Muscle layer of colon (tissue), 2 donors: ENCODE data around the gene RNF167.

Source experiments
- H3K27ac ChIP-seq: one replicate; pipeline ENCODE4 v1.7.0; 2013; ENCODE audit warnings: low read depth, mild to moderate bottlenecking, low read length, moderate library complexity
- H3K27me3 ChIP-seq, 2 donors: one replicate each; pipeline ENCODE4 v1.7.0; 2013; ENCODE audit warnings: low read length in 2 of 2, mild to moderate bottlenecking in 2 of 2; ENCODE audit not compliant: insufficient read depth in 2 of 2, control insufficient read depth in 1 of 2
- H3K36me3 ChIP-seq: one replicate; pipeline ENCODE4 v1.7.0; 2013; ENCODE audit warnings: mild to moderate bottlenecking, low read length; ENCODE audit not compliant: insufficient read depth
- H3K4me1 ChIP-seq: one replicate; pipeline ENCODE4 v1.7.0; 2013; ENCODE audit warnings: mild to moderate bottlenecking, low read length; ENCODE audit not compliant: insufficient read depth
- H3K4me3 ChIP-seq, 2 donors: one replicate each; pipeline ENCODE4 v1.7.0; 2013; ENCODE audit warnings: low read length in 2 of 2, low read depth in 1 of 2, mild to moderate bottlenecking in 1 of 2, moderate library complexity in 1 of 2
- H3K9ac ChIP-seq: one replicate; pipeline ENCODE4 v1.7.0; 2013; ENCODE audit warnings: low read length
- H3K9me3 ChIP-seq: one replicate; pipeline ENCODE4 v1.7.0; 2013; ENCODE audit warnings: mild to moderate bottlenecking, low read length
- donor health status: abdominal sarcoma.
- donor health status: Adenocarcinoma of cecum.

The RNF167 gene

GRCh38 chr17:4974115-4974670 is 34.1 kb downstream of the RNF167 start:
- Histone ChIP-seq H3K4me3 (no peak overlapping the region), H3K36me3 (peaks cover 86% of the 10 kb centered on the region), H3K9me3 (no peaks in the 10 kb centered on the region), H3K4me1 (peaks cover 8% of the 10 kb centered on the region), H3K27ac (no peak overlapping the region), H3K27me3 (no peaks in the 10 kb centered on the region), H3K9ac (no peak overlapping the region)

- Histone ChIP-seq H3K4me1 (peaks cover 9% of the 10 kb centered on the region), H3K9ac (no peak overlapping the region), H3K27ac (no peak overlapping the region), H3K36me3 (peaks cover 68% of the 10 kb centered on the region), H3K27me3 (no peaks in the 10 kb centered on the region), H3K4me3 (no peak overlapping the region), H3K9me3 (no peaks in the 10 kb centered on the region)
These were observed 38.7 kb downstream of the RNF167 start for GRCh38 chr17:4978726-4979125.

- H3K4me1 ChIP-seq: peaks cover 9% of the 10 kb centered on the region
- peaks cover 48% of the 10 kb centered on the region for H3K36me3 ChIP-seq
- H3K4me3 ChIP-seq: no peak overlapping the region
- H3K27ac ChIP-seq: no peak overlapping the region
- H3K9ac ChIP-seq: no peak overlapping the region
- no peaks in the 10 kb centered on the region for H3K9me3 ChIP-seq
- no peaks in the 10 kb centered on the region for H3K27me3 ChIP-seq
These were observed 40.7 kb downstream of the RNF167 start for GRCh38 chr17:4980644-4981216.

- Histone ChIP-seq H3K9ac (no peak overlapping the region), H3K9me3 (no peaks in the 10 kb centered on the region), H3K27ac (no peak overlapping the region), H3K27me3 (no peaks in the 10 kb centered on the region), H3K4me1 (peaks cover 18% of the 10 kb centered on the region), H3K36me3 (peaks cover 39% of the 10 kb centered on the region), H3K4me3 (no peak overlapping the region)
These were observed 42.2 kb downstream of the RNF167 start for GRCh38 chr17:4982305-4982704.

- H3K27ac ChIP-seq: peak overlapping the region; percentile 73
- peak overlapping the region; percentile 89 to 93 for H3K4me3 ChIP-seq
- H3K36me3 ChIP-seq: peaks cover 13% of the 10 kb centered on the region
- peaks cover 21% of the 10 kb centered on the region for H3K4me1 ChIP-seq
- no peaks in the 10 kb centered on the region for H3K27me3 ChIP-seq
- peak overlapping the region; percentile 98 for H3K9ac ChIP-seq
- H3K9me3 ChIP-seq: no peaks in the 10 kb centered on the region
These were observed 46.3 kb downstream of the RNF167 start for GRCh38 chr17:4986403-4986802.

- Histone ChIP-seq H3K36me3 (peaks cover 8% of the 10 kb centered on the region), H3K27me3 (no peaks in the 10 kb centered on the region), H3K4me1 (peaks cover 21% of the 10 kb centered on the region), H3K27ac (peak within 1 kb of the TSS; percentile 73), H3K9me3 (no peaks in the 10 kb centered on the region), H3K9ac (peak within 1 kb of the TSS; percentile 98), H3K4me3 (peak within 1 kb of the TSS; percentile 89 to 93)
These were observed 47.1 kb downstream of the RNF167 start, which contains the start of gene CAMTA2 for GRCh38 chr17:4986951-4987766. Gene CAMTA2, minus strand, starts transcription at chr17:4987675. Its CDS starts 1,453 bp downstream, at chr17:4986222.

GRCh38 chr17:4987767-4988567 is 47.9 kb downstream of the RNF167 start:
- peaks cover 21% of the 10 kb centered on the region for H3K4me1 ChIP-seq
- H3K9ac ChIP-seq: peak overlapping the region; percentile 98
- peak overlapping the region; percentile 89 to 93 for H3K4me3 ChIP-seq
- peak overlapping the region; percentile 73 for H3K27ac ChIP-seq
- H3K27me3 ChIP-seq: no peaks in the 10 kb centered on the region
- no peaks in the 10 kb centered on the region for H3K36me3 ChIP-seq
- H3K9me3 ChIP-seq: no peaks in the 10 kb centered on the region

GRCh38 chr17:4994081-4994595 is 54.1 kb downstream of the RNF167 start:
- no peak overlapping the region for H3K27ac ChIP-seq

More at GRCh38 chr17:4994081-4994595, 54.1 kb downstream of the RNF167 start:
- H3K36me3 ChIP-seq: no peaks in the 10 kb centered on the region
- peaks cover 6% of the 10 kb centered on the region for H3K4me1 ChIP-seq
- no peaks in the 10 kb centered on the region for H3K27me3 ChIP-seq
- H3K9ac ChIP-seq: no peak overlapping the region
- H3K4me3 ChIP-seq: no peak overlapping the region
- no peaks in the 10 kb centered on the region for H3K9me3 ChIP-seq
